ENCODE results near the gene C5orf22.

C5orf22 gene

GRCh38 chr5:31496891-31497290 is 35.2 kb upstream of the C5orf22 start:
- H3K27ac ChIP-seq = no peak overlapping the region
- TF ChIP-seq CTCF (conservative IDR thresholded peaks at IDR 0.05) = no peak

GRCh38 chr5:31500256-31500655 is 31.8 kb upstream of the C5orf22 start:
- H3K27ac ChIP-seq = no peak overlapping the region
- TF ChIP-seq CTCF (conservative IDR thresholded peaks at IDR 0.05) = no peak

- H3K27ac ChIP-seq = no peak overlapping the region
- no peak for TF ChIP-seq CTCF (conservative IDR thresholded peaks at IDR 0.05)
Measured at GRCh38 chr5:31502506-31502905, 29.6 kb upstream of the C5orf22 start.

- no peak for TF ChIP-seq CTCF (conservative IDR thresholded peaks at IDR 0.05)
- peak overlapping the region; percentile 25; the same call in 1 of the 2 replicates for H3K27ac ChIP-seq
Measured at GRCh38 chr5:31504529-31504928, 27.6 kb upstream of the C5orf22 start.

- H3K27ac ChIP-seq = no peak overlapping the region
- TF ChIP-seq CTCF (conservative IDR thresholded peaks at IDR 0.05) = no peak
Measured at GRCh38 chr5:31511305-31511704, 20.8 kb upstream of the C5orf22 start.

- H3K27ac ChIP-seq = no peak overlapping the region
- no peak for TF ChIP-seq CTCF (conservative IDR thresholded peaks at IDR 0.05)
Measured at GRCh38 chr5:31516802-31517201, 15.3 kb upstream of the C5orf22 start.

- no peak overlapping the region for H3K27ac ChIP-seq
- TF ChIP-seq CTCF (conservative IDR thresholded peaks at IDR 0.05) = no peak
Measured at GRCh38 chr5:31523041-31523440, 9.1 kb upstream of the C5orf22 start.

Data from VCaP (cell line).